Mesenchymal stem cell (in vitro differentiated cells and primary cell): ENCODE data around the gene ARHGAP12.

ENCODE experiments used
- DNase-seq: peaks from one replicate; pipeline ENCODE4 v3.0.0-alpha.2; 2013
- H2AFZ ChIP-seq: one replicate; pipeline ENCODE4 v1.6.1; 2013; ENCODE audit warnings: low read depth, mild to moderate bottlenecking, control low read depth, inconsistent platforms, low read length, moderate library complexity
- H2AK5ac ChIP-seq: 2 replicates; pipeline ENCODE4 v1.6.1; 2013; ENCODE audit warnings: low read length, moderate library complexity, mild to moderate bottlenecking, inconsistent platforms; ENCODE audit not compliant: severe bottlenecking
- H2BK120ac ChIP-seq: one replicate; pipeline ENCODE4 v1.6.1; 2013; ENCODE audit warnings: low read depth, mild to moderate bottlenecking, inconsistent platforms, low read length, moderate library complexity
- H2BK12ac ChIP-seq, 2 experiments: one replicate each; pipeline ENCODE4 v1.6.1; 2013; ENCODE audit warnings: inconsistent platforms in 2 of 2, low read length in 2 of 2, mild to moderate bottlenecking in 2 of 2, moderate library complexity in 2 of 2, control low read depth in 1 of 2
- H2BK15ac ChIP-seq: one replicate; pipeline ENCODE4 v1.6.1; 2013; ENCODE audit warnings: mild to moderate bottlenecking, low read depth, inconsistent platforms; ENCODE audit not compliant: poor library complexity, severe bottlenecking
- H2BK5ac ChIP-seq: 2 replicates; pipeline ENCODE4 v1.6.1; 2013; ENCODE audit warnings: low read depth, mild to moderate bottlenecking, low read length, control low read depth, inconsistent platforms; ENCODE audit not compliant: poor library complexity, severe bottlenecking
- H3K14ac ChIP-seq, 2 experiments: one replicate each; pipeline ENCODE4 v1.6.1; 2013; ENCODE audit warnings: inconsistent platforms in 2 of 2, low read length in 2 of 2, control low read depth in 1 of 2, mild to moderate bottlenecking in 1 of 2, moderate library complexity in 1 of 2
- H3K18ac ChIP-seq, 2 experiments: one replicate each; pipeline ENCODE4 v1.6.1; 2013; ENCODE audit warnings: inconsistent platforms in 2 of 2, low read length in 2 of 2, control low read depth in 1 of 2, low read depth in 1 of 2, mild to moderate bottlenecking in 1 of 2
- H3K23ac ChIP-seq, 2 experiments: one replicate each; pipeline ENCODE4 v1.6.1; 2013; ENCODE audit warnings: inconsistent platforms in 2 of 2, low read length in 2 of 2, mild to moderate bottlenecking in 2 of 2, moderate library complexity in 2 of 2, control low read depth in 1 of 2
- H3K27ac ChIP-seq: 2 replicates; pipeline ENCODE4 v1.5.1; 2013; ENCODE audit warnings: mild to moderate bottlenecking, moderate library complexity, low read length, control low read depth, inconsistent platforms; ENCODE audit not compliant: poor library complexity, severe bottlenecking
- H3K27me3 ChIP-seq, 2 experiments: 2 replicates each; pipeline versions ENCODE4 v1.6.1 to v1.7.0; 2013; ENCODE audit warnings: low read length in 2 of 2, mild to moderate bottlenecking in 2 of 2, moderate library complexity in 2 of 2, control low read depth in 1 of 2, inconsistent platforms in 1 of 2; ENCODE audit not compliant: control insufficient read depth in 1 of 2, insufficient read depth in 1 of 2
- H3K36me3 ChIP-seq, 2 experiments: 2 replicates each; pipeline versions ENCODE4 v1.6.1 to v1.7.0; 2013; ENCODE audit warnings: low read length in 2 of 2, control low read depth in 1 of 2, inconsistent platforms in 1 of 2, low read depth in 1 of 2, mild to moderate bottlenecking in 1 of 2; ENCODE audit not compliant: insufficient read depth in 2 of 2, control insufficient read depth in 1 of 2
- H3K4ac ChIP-seq, 2 experiments: one replicate each; pipeline ENCODE4 v1.6.1; 2013; ENCODE audit warnings: inconsistent platforms in 2 of 2, low read length in 2 of 2, mild to moderate bottlenecking in 2 of 2, moderate library complexity in 2 of 2, control low read depth in 1 of 2, low read depth in 1 of 2
- H3K4me1 ChIP-seq: 2 replicates; pipeline ENCODE4 v1.6.1; 2013; ENCODE audit warnings: low read depth, low read length, control low read depth; ENCODE audit not compliant: control insufficient read depth, insufficient read depth
- H3K4me2 ChIP-seq: 2 replicates; pipeline ENCODE4 v1.6.1; 2013; ENCODE audit warnings: low read length, mild to moderate bottlenecking, inconsistent platforms; ENCODE audit not compliant: poor library complexity, severe bottlenecking
- H3K4me3 ChIP-seq, 2 experiments: 2 replicates each; pipeline versions ENCODE4 v1.5.1 to v1.7.0; 2013; ENCODE audit warnings: low read length in 2 of 2, mild to moderate bottlenecking in 2 of 2, control low read depth in 1 of 2, low read depth in 1 of 2; ENCODE audit not compliant: insufficient read depth in 1 of 2
- H3K79me1 ChIP-seq: replicated peaks from 2 replicates; pipeline ENCODE4 v1.6.1; 2013; ENCODE audit warnings: mild to moderate bottlenecking, control low read depth, low read length, inconsistent platforms; ENCODE audit not compliant: poor library complexity, severe bottlenecking
- H3K9ac ChIP-seq: 2 replicates; pipeline ENCODE4 v1.7.0; 2013; ENCODE audit warnings: mild to moderate bottlenecking, low read length, moderate library complexity
- H3K9me3 ChIP-seq: 2 replicates; pipeline ENCODE4 v1.7.0; 2013; ENCODE audit warnings: mild to moderate bottlenecking, low read length; ENCODE audit not compliant: control insufficient read depth
- H4K8ac ChIP-seq: one replicate; pipeline ENCODE4 v1.6.1; 2013; ENCODE audit warnings: inconsistent platforms, mild to moderate bottlenecking, low read length, moderate library complexity
- H4K91ac ChIP-seq: one replicate; pipeline ENCODE4 v1.6.1; 2013; ENCODE audit warnings: mild to moderate bottlenecking, low read length, inconsistent platforms
- WGBS: methylation state at CpG from one replicate; pipeline ENCODE4 v1.1.7; 2013; ENCODE audit warnings: mixed read lengths; 5-methylcytosine and 5-hydroxymethylcytosine counted together

Gene ARHGAP12

DNA sequence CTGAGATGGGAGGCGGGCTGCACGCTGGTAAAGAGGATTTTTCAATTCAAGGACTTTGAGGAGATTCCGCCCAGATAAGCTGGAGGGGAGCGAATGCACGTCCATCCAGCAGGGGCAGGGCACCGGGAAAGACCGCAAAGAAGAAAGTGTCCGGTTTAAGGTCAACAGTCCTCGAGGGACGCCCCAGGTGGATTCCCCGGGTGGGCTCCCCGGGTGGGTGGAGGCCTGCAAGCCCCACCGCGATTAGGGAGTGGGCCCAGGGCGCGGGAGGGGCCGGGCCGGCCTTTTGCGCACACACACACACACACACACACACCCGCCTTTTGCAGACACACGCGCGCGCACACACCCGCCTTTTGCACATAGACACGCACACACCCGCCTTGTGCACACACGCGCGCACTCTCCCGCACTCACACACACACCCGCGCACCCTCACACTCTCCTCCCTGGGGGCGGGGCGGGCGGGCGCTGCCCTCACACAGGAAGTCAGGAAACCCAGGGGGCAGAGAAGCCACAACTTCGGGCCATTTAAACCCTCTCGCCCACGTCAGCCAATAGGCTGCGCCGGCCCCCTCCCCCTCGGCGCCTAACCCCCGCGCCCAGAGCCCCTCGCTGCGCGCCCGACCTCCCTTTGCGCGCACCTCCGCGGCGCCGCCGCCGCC lies 615 bp downstream of the ARHGAP12 start:
- Histone ChIP-seq H3K27ac (peak overlapping the region; percentile 21), H2BK15ac (peak overlapping the region; percentile 12), H3K79me1 (peaks cover 4% of the 10 kb centered on the region), H2BK5ac (peak overlapping the region; percentile 96), H4K8ac (peak overlapping the region; percentile 93), H3K23ac (peak overlapping the region in 1 of 2 experiments; percentile 98), H3K9me3 (no peaks in the 10 kb centered on the region), H3K9ac (peak overlapping the region; percentile 95), H2BK120ac (peak overlapping the region; percentile 94), H4K91ac (peak overlapping the region; percentile 91), H2AFZ (peak overlapping the region; percentile 86), H3K18ac (peak overlapping the region; percentile 87 to 100), H3K4ac (peak overlapping the region; percentile 95 to 99), H3K4me3 (peak overlapping the region; percentile 84 to 99), H2BK12ac (peak overlapping the region in 1 of 2 experiments; percentile 72), H2AK5ac (no peak overlapping the region), H3K14ac (peak overlapping the region in 1 of 2 experiments; percentile 98), H3K27me3 (no peaks in the 10 kb centered on the region), H3K4me1 (peaks cover 2% of the 10 kb centered on the region), H3K36me3 (no peaks in the 10 kb centered on the region), H3K4me2 (peak overlapping the region; percentile 79)
- DNase-seq, result peak; percentile 78
- WGBS, result under 1% methylated on average over 57 of the region's 58 CpGs

- 1% methylated on average over 12 of the region's 12 CpGs for WGBS
- Histone ChIP-seq H4K91ac (no peak overlapping the region), H3K23ac (no peak overlapping the region), H3K4ac (peak overlapping the region in 1 of 2 experiments; percentile 99), H2AFZ (no peak overlapping the region), H3K27ac (peak overlapping the region; percentile 21), H2BK12ac (peak overlapping the region in 1 of 2 experiments; percentile 3), H3K4me3 (peak overlapping the region; percentile 84 to 99), H3K4me1 (peaks cover 2% of the 10 kb centered on the region), H3K14ac (no peak overlapping the region), H2BK5ac (no peak overlapping the region), H3K9ac (peak overlapping the region; percentile 95), H2BK15ac (no peak overlapping the region), H3K27me3 (no peaks in the 10 kb centered on the region), H3K18ac (peak overlapping the region in 1 of 2 experiments; percentile 100), H3K36me3 (no peaks in the 10 kb centered on the region), H2AK5ac (no peak overlapping the region), H3K4me2 (peak overlapping the region; percentile 79), H2BK120ac (no peak overlapping the region), H3K79me1 (peaks cover 7% of the 10 kb centered on the region), H3K9me3 (no peaks in the 10 kb centered on the region), H4K8ac (no peak overlapping the region)
- DNase-seq, result no peak
Measured at GRCh38 chr10:31927565-31927883, 1.1 kb downstream of the ARHGAP12 start.

GRCh38 chr10:31926765-31927564 lies 1.7 kb downstream of the ARHGAP12 start:
- no peak overlapping the region for H4K91ac ChIP-seq
- no peaks in the 10 kb centered on the region for H3K36me3 ChIP-seq
- no peak overlapping the region for H2AFZ ChIP-seq
- no peak overlapping the region for H3K14ac ChIP-seq
- H3K4ac ChIP-seq, result no peak overlapping the region
- H2BK120ac ChIP-seq, result no peak overlapping the region
- peaks cover 2% of the 10 kb centered on the region for H3K4me1 ChIP-seq
- H3K9ac ChIP-seq, result peak overlapping the region; percentile 95
- no peaks in the 10 kb centered on the region for H3K9me3 ChIP-seq
- H3K27me3 ChIP-seq, result no peaks in the 10 kb centered on the region
- no peak overlapping the region for H2BK5ac ChIP-seq
- H3K23ac ChIP-seq, result no peak overlapping the region
- peak overlapping the region in 1 of 2 experiments; percentile 84 for H3K4me3 ChIP-seq
- DNase-seq, result peak; percentile 35
- 8% methylated on average over 19 of the region's 22 CpGs for WGBS
- no peak overlapping the region for H4K8ac ChIP-seq
- no peak overlapping the region for H2AK5ac ChIP-seq
- no peak overlapping the region for H3K18ac ChIP-seq
- peaks cover 7% of the 10 kb centered on the region for H3K79me1 ChIP-seq
- H2BK15ac ChIP-seq, result no peak overlapping the region
- H2BK12ac ChIP-seq, result no peak overlapping the region
- no peak overlapping the region for H3K27ac ChIP-seq
- H3K4me2 ChIP-seq, result peak overlapping the region; percentile 79

DNA sequence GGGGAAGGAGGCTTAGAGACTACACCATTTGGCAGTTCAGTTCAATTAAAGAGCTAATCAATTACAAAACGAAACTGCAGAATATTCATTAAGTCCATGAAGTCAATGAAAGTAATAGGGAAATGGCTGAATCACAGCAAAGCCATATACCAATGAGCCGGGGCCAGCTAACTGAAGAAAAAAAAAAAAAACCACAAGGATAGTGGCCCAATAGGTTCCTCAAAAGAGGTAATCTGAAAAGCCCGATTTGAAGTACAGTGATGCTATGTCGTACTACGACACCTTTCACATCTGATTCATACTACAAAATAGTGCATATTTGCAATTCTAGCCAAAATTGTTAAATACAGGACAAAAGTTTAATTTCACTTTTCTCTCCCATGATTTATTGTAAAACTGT lies 2.5 kb downstream of the ARHGAP12 start:
- H2BK5ac ChIP-seq, result no peak overlapping the region
- H2AFZ ChIP-seq, result no peak overlapping the region
- no peak overlapping the region for H4K8ac ChIP-seq
- no peak overlapping the region for H3K4me2 ChIP-seq
- no peaks in the 10 kb centered on the region for H3K27me3 ChIP-seq
- H3K9me3 ChIP-seq, result no peaks in the 10 kb centered on the region
- peak overlapping the region in 1 of 2 experiments; percentile 84 for H3K4me3 ChIP-seq
- no peak overlapping the region for H3K27ac ChIP-seq
- H4K91ac ChIP-seq, result no peak overlapping the region
- peaks cover 2% of the 10 kb centered on the region for H3K4me1 ChIP-seq
- H2BK120ac ChIP-seq, result no peak overlapping the region
- peaks cover 5% of the 10 kb centered on the region for H3K79me1 ChIP-seq
- H3K4ac ChIP-seq, result no peak overlapping the region
- H2AK5ac ChIP-seq, result no peak overlapping the region
- no peak overlapping the region for H2BK12ac ChIP-seq
- H3K18ac ChIP-seq, result no peak overlapping the region
- no peak overlapping the region for H3K14ac ChIP-seq
- no peaks in the 10 kb centered on the region for H3K36me3 ChIP-seq
- no peak overlapping the region for H3K23ac ChIP-seq
- no peak overlapping the region for H2BK15ac ChIP-seq
- DNase-seq, result no peak
- 89% methylated on average over 5 of the region's 5 CpGs for WGBS
- peak overlapping the region; percentile 95 for H3K9ac ChIP-seq
